ENCODE measurements around the gene THAP8. TPM values are rescaled to one million over a fixed set of nuclear protein-coding genes. Genes with fewer than 3 reads are reported as not detected.

Gene THAP8
- total and polyA plus RNA-seq, 2 donors = 5.4 to 5.7 TPM

- H3K9me3 ChIP-seq (ENCODE audit: control insufficient read depth in 2 of 2, insufficient read depth in 1 of 2, low read length in 1 of 2) = no peaks in the 10 kb centered on the region
- H3K4me1 ChIP-seq (ENCODE audit: control insufficient read depth in 2 of 2, insufficient read depth in 2 of 2, low read length in 2 of 2) = no peaks in the 10 kb centered on the region
- no peak overlapping the region for H3K27ac ChIP-seq (ENCODE audit: low read depth in 1 of 2, low read length in 1 of 2)
- H3K36me3 ChIP-seq (ENCODE audit: control insufficient read depth in 2 of 2, insufficient read depth in 2 of 2, low read length in 1 of 2) = peaks cover 61 to 86% of the 10 kb centered on the region in 2 donors
- WGBS = 94% methylated on average over 5 of the region's 5 CpGs
- H3K27me3 ChIP-seq (ENCODE audit: control insufficient read depth in 2 of 2, insufficient read depth in 1 of 2, low read length in 1 of 2) = no peaks in the 10 kb centered on the region
- H3K4me3 ChIP-seq (ENCODE audit: low read length in 2 of 2) = no peak overlapping the region
- no peak for DNase-seq (ENCODE audit: low read depth in 6 of 9, low spot score in 9 of 9)
These were observed 39.1 kb upstream of the THAP8 start for GRCh38 chr19:36093146-36093662.

GRCh38 chr19:36092566-36092965, 38.5 kb upstream of the THAP8 start:
- H3K9me3 ChIP-seq (ENCODE audit: control insufficient read depth in 2 of 2, insufficient read depth in 1 of 2, low read length in 1 of 2) = no peaks in the 10 kb centered on the region
- H3K27ac ChIP-seq (ENCODE audit: low read depth in 1 of 2, low read length in 1 of 2) = no peak overlapping the region
- H3K27me3 ChIP-seq (ENCODE audit: control insufficient read depth in 2 of 2, insufficient read depth in 1 of 2, low read length in 1 of 2) = no peaks in the 10 kb centered on the region
- H3K36me3 ChIP-seq (ENCODE audit: control insufficient read depth in 2 of 2, insufficient read depth in 2 of 2, low read length in 1 of 2) = peaks cover 65 to 84% of the 10 kb centered on the region in 2 donors
- no peak overlapping the region for H3K4me3 ChIP-seq (ENCODE audit: low read length in 2 of 2)
- H3K4me1 ChIP-seq (ENCODE audit: control insufficient read depth in 2 of 2, insufficient read depth in 2 of 2, low read length in 2 of 2) = no peaks in the 10 kb centered on the region
- DNase-seq (ENCODE audit: low read depth in 6 of 9, low spot score in 9 of 9) = no peak
- WGBS = 98% methylated on average over 7 of the region's 7 CpGs

GRCh38 chr19:36090910-36091695, 37.0 kb upstream of the THAP8 start:
- Histone ChIP-seq H3K36me3 (ENCODE audit: control insufficient read depth in 2 of 2, insufficient read depth in 2 of 2, low read length in 1 of 2) (peaks cover 69 to 82% of the 10 kb centered on the region in 2 donors), H3K27ac (ENCODE audit: low read depth in 1 of 2, low read length in 1 of 2) (no peak overlapping the region), H3K4me3 (ENCODE audit: low read length in 2 of 2) (no peak overlapping the region), H3K27me3 (ENCODE audit: control insufficient read depth in 2 of 2, insufficient read depth in 1 of 2, low read length in 1 of 2) (no peaks in the 10 kb centered on the region), H3K9me3 (ENCODE audit: control insufficient read depth in 2 of 2, insufficient read depth in 1 of 2, low read length in 1 of 2) (no peaks in the 10 kb centered on the region), H3K4me1 (ENCODE audit: control insufficient read depth in 2 of 2, insufficient read depth in 2 of 2, low read length in 2 of 2) (no peaks in the 10 kb centered on the region)
- 92% methylated on average over 13 of the region's 13 CpGs for WGBS
- DNase-seq (ENCODE audit: low read depth in 6 of 9, low spot score in 9 of 9) = no peak

GRCh38 chr19:36089847-36090246, 35.8 kb upstream of the THAP8 start:
- Histone ChIP-seq H3K4me3 (ENCODE audit: low read length in 2 of 2) (no peak overlapping the region), H3K27ac (ENCODE audit: low read depth in 1 of 2, low read length in 1 of 2) (no peak overlapping the region), H3K36me3 (ENCODE audit: control insufficient read depth in 2 of 2, insufficient read depth in 2 of 2, low read length in 1 of 2) (peaks cover 65 to 72% of the 10 kb centered on the region in 2 donors), H3K9me3 (ENCODE audit: control insufficient read depth in 2 of 2, insufficient read depth in 1 of 2, low read length in 1 of 2) (no peaks in the 10 kb centered on the region), H3K4me1 (ENCODE audit: control insufficient read depth in 2 of 2, insufficient read depth in 2 of 2, low read length in 2 of 2) (no peaks in the 10 kb centered on the region), H3K27me3 (ENCODE audit: control insufficient read depth in 2 of 2, insufficient read depth in 1 of 2, low read length in 1 of 2) (no peaks in the 10 kb centered on the region)
- no peak for DNase-seq (ENCODE audit: low read depth in 6 of 9, low spot score in 9 of 9)
- WGBS = 97% methylated on average over 5 of the region's 5 CpGs

GRCh38 chr19:36086326-36086725, 32.2 kb upstream of the THAP8 start:
- H3K9me3 ChIP-seq (ENCODE audit: control insufficient read depth in 2 of 2, insufficient read depth in 1 of 2, low read length in 1 of 2) = no peaks in the 10 kb centered on the region
- no peaks in the 10 kb centered on the region for H3K27me3 ChIP-seq (ENCODE audit: control insufficient read depth in 2 of 2, insufficient read depth in 1 of 2, low read length in 1 of 2)
- no peaks in the 10 kb centered on the region for H3K4me1 ChIP-seq (ENCODE audit: control insufficient read depth in 2 of 2, insufficient read depth in 2 of 2, low read length in 2 of 2)
- no peak for DNase-seq (ENCODE audit: low read depth in 6 of 9, low spot score in 9 of 9)
- WGBS = 98% methylated on average over 9 of the region's 9 CpGs
- peaks cover 76 to 77% of the 10 kb centered on the region in 2 donors for H3K36me3 ChIP-seq (ENCODE audit: control insufficient read depth in 2 of 2, insufficient read depth in 2 of 2, low read length in 1 of 2)
- H3K27ac ChIP-seq (ENCODE audit: low read depth in 1 of 2, low read length in 1 of 2) = no peak overlapping the region
- no peak overlapping the region for H3K4me3 ChIP-seq (ENCODE audit: low read length in 2 of 2)

GRCh38 chr19:36084231-36085009, 30.3 kb upstream of the THAP8 start:
- 97% methylated on average over 12 of the region's 12 CpGs for WGBS
- no peak for DNase-seq (ENCODE audit: low read depth in 6 of 9, low spot score in 9 of 9)
- Histone ChIP-seq H3K4me1 (ENCODE audit: control insufficient read depth in 2 of 2, insufficient read depth in 2 of 2, low read length in 2 of 2) (no peaks in the 10 kb centered on the region), H3K4me3 (ENCODE audit: low read length in 2 of 2) (no peak overlapping the region), H3K36me3 (ENCODE audit: control insufficient read depth in 2 of 2, insufficient read depth in 2 of 2, low read length in 1 of 2) (peaks cover 65 to 66% of the 10 kb centered on the region in 2 donors), H3K27ac (ENCODE audit: low read depth in 1 of 2, low read length in 1 of 2) (no peak overlapping the region), H3K9me3 (ENCODE audit: control insufficient read depth in 2 of 2, insufficient read depth in 1 of 2, low read length in 1 of 2) (no peaks in the 10 kb centered on the region), H3K27me3 (ENCODE audit: control insufficient read depth in 2 of 2, insufficient read depth in 1 of 2, low read length in 1 of 2) (no peaks in the 10 kb centered on the region)

- H3K4me1 ChIP-seq (ENCODE audit: control insufficient read depth in 2 of 2, insufficient read depth in 2 of 2, low read length in 2 of 2) = no peaks in the 10 kb centered on the region
- DNase-seq (ENCODE audit: low read depth in 6 of 9, low spot score in 9 of 9) = no peak
- peaks cover 54 to 57% of the 10 kb centered on the region in 2 donors for H3K36me3 ChIP-seq (ENCODE audit: control insufficient read depth in 2 of 2, insufficient read depth in 2 of 2, low read length in 1 of 2)
- no peaks in the 10 kb centered on the region for H3K9me3 ChIP-seq (ENCODE audit: control insufficient read depth in 2 of 2, insufficient read depth in 1 of 2, low read length in 1 of 2)
- WGBS = 96% methylated on average over 13 of the region's 13 CpGs
- no peak overlapping the region for H3K4me3 ChIP-seq (ENCODE audit: low read length in 2 of 2)
- no peak overlapping the region for H3K27ac ChIP-seq (ENCODE audit: low read depth in 1 of 2, low read length in 1 of 2)
- H3K27me3 ChIP-seq (ENCODE audit: control insufficient read depth in 2 of 2, insufficient read depth in 1 of 2, low read length in 1 of 2) = no peaks in the 10 kb centered on the region
These were observed 28.8 kb upstream of the THAP8 start for GRCh38 chr19:36082916-36083315.

- H3K27ac ChIP-seq (ENCODE audit: low read depth in 1 of 2, low read length in 1 of 2) = no peak overlapping the region
- H3K27me3 ChIP-seq (ENCODE audit: control insufficient read depth in 2 of 2, insufficient read depth in 1 of 2, low read length in 1 of 2) = no peaks in the 10 kb centered on the region
- H3K4me3 ChIP-seq (ENCODE audit: low read length in 2 of 2) = no peak overlapping the region
- no peaks in the 10 kb centered on the region for H3K9me3 ChIP-seq (ENCODE audit: control insufficient read depth in 2 of 2, insufficient read depth in 1 of 2, low read length in 1 of 2)
- WGBS = 96% methylated on average over 7 of the region's 7 CpGs
- H3K4me1 ChIP-seq (ENCODE audit: control insufficient read depth in 2 of 2, insufficient read depth in 2 of 2, low read length in 2 of 2) = no peaks in the 10 kb centered on the region
- no peak for DNase-seq (ENCODE audit: low read depth in 6 of 9, low spot score in 9 of 9)
- peaks cover 54 to 57% of the 10 kb centered on the region in 2 donors for H3K36me3 ChIP-seq (ENCODE audit: control insufficient read depth in 2 of 2, insufficient read depth in 2 of 2, low read length in 1 of 2)
These were observed 27.8 kb upstream of the THAP8 start for GRCh38 chr19:36081894-36082293.

- Histone ChIP-seq H3K4me3 (ENCODE audit: low read length in 2 of 2) (no peak overlapping the region), H3K27ac (ENCODE audit: low read depth in 1 of 2, low read length in 1 of 2) (no peak overlapping the region), H3K27me3 (ENCODE audit: control insufficient read depth in 2 of 2, insufficient read depth in 1 of 2, low read length in 1 of 2) (no peaks in the 10 kb centered on the region), H3K36me3 (ENCODE audit: control insufficient read depth in 2 of 2, insufficient read depth in 2 of 2, low read length in 1 of 2) (peaks cover 49 to 52% of the 10 kb centered on the region in 2 donors), H3K4me1 (ENCODE audit: control insufficient read depth in 2 of 2, insufficient read depth in 2 of 2, low read length in 2 of 2) (no peaks in the 10 kb centered on the region), H3K9me3 (ENCODE audit: control insufficient read depth in 2 of 2, insufficient read depth in 1 of 2, low read length in 1 of 2) (no peaks in the 10 kb centered on the region)
- no peak for DNase-seq (ENCODE audit: low read depth in 6 of 9, low spot score in 9 of 9)
- 96% methylated on average over 3 of the region's 3 CpGs for WGBS
These were observed 27.3 kb upstream of the THAP8 start for GRCh38 chr19:36081385-36081784.
